ENCODE results near the gene DLG1.

Gene DLG1

DNA sequence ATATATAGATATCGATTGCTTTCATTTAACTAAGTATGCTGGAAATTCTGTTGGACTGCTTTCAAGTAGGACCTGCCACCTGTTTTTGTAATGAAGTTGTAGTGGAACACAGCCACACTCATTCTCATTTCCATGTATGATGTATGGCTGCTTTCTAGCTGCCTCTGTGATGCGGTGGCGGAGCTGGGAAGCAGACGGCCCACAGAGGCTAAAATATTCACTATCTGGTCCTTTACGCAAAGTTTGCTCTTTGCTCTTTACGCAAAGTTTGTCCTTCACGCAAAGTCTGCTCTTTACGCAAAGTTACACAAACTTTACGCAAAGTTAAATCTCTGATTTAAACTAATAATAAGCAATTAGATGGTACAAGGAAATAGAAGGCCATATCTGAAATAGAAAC is 91.5 kb downstream of the DLG1 start:
- DNase-seq = no peak

DNA sequence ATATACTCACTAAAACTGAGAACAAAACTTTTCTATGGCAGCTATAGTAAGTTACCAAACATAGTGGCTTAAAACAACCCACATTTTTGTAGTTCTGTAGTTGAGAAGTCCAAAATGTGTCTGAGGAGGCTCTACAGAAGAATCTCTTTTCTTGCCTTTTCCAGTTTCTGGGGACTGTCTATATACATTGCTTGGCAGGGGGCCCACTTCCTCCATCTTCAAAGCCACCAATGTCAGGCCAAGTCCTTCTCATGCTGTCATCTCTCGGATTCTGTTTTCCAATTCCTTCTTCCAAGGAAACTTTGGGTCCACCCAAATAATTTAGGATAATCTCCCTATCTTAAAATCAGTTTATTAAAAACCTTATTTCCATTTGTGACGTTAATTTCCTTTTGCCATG is 92.7 kb downstream of the DLG1 start:
- no peak for DNase-seq

DNA sequence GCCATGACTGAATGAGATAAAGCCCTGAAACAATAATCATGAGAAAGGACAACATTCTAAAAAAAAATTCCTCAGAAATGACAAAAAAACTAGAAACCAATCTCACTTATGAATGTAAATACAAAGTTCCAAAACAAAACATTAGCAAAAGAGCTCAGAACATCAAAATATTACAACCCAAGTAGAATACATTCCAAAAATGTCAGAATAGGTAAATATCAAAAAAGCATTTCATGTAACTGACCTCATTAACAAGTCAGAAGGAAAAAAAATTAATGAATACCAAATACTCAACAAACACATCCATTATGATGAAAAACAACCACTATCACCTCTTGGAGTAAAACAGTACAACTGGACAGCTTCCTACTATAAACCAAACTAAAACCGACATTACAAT is 93.1 kb downstream of the DLG1 start:
- no peak for DNase-seq

DNA sequence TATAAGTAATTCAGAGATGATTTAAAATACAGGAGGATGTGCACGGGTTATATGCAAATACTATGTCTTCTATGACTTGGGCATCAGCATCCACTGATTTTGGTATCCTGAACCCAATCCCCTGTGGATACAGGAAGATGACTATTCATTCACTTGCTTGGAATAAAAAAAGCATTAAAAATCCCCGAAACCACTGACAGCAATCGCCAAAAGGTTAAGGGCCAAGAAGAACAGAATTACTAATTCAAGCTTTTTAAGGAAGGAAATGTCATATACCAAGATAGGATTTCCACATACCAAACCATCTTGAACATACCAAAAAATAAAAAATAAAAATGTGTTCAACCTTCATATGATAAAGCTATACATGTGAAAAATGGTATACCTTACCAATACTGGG is 93.7 kb downstream of the DLG1 start:
- DNase-seq = peak; percentile 52

DNA sequence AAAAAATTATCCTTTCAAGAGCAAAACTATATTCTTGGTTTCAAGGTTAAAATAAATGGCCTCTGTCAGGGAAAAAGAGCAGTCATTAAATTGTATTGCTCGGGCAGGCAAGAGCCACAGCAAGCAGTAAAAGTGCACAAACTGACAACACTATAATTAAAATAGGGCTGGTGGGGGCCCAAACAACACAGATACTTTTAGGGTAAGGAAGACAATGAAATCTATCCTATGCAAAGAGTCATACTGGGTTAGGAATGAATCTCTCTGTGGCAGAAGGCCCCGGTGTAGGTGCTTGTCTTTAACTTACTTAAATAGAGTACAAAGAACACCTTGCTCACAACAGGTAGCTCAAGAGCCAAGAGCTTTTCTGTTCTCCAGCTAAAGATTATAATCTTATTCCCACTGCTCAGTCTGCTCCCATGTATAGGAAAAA is 94.7 kb downstream of the DLG1 start:
- no peak for DNase-seq

DNA sequence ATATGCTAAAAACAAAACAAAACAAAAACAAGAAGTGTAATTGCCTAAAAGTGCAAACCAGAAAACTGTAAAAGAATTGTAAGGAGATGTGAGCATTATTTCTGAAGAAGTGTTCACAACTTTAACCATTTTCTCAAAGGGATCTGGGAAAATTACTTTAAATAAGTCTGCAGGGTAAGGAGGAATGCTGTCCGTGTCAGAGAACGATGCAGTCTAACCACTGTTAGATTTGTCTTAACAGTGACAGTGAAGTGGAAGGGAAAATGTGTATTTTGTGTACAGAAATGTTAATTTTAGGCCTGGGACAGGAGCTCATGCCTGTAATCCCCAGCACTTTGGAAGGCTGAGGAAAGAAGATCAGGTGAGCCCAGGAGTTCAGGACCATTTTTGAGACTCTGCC is 95.7 kb downstream of the DLG1 start:
- DNase-seq = no peak

DNA sequence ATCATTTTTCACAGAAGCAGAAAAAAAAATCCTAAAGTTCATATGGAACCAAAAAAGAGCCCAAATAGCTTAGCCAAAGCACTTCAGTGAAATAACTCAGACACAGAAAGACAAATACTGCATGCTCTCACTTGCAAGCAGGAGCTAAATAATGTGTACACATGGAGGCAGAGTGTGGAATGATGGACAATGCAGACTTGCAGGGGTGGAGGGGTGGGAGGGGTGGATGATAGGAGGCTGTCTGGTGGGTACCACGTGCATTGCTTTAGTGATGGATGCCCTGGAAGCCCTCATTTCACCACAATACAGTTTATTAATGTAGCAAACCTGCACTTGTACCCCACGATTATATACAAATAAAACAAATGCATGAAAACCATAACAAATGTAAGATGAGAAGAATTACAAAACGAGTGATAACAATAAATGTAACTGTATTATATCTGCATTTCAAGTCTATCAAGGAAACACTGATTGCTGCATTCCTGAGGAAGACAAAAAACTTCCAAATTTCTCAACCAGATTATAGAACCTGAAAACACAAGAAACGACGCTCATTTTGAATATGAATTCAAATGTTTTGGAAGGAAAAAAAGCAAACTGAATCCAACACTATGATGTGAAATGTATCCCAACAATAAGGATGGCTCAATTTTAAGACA is 96.5 kb downstream of the DLG1 start:
- no peak for DNase-seq

DNA sequence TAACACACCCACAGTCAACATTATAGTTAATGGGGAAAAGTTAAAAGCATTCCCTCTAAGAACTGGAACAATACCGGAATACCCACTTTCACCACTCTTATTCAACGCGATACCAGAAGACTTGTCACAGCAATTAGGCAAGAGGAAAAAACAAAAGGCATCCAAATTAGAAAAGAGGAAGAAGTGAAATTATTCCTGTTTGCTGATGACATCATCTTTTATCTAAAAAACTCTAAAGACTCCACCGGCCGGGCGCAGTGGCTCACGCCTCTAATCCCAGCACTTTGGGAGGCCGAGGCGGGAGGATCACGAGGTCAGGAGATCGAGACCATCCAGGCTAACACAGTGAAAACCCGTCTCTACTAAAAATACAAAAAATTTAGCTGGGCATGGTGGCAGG is 97.6 kb downstream of the DLG1 start:
- peak; percentile 57 for DNase-seq

DNA sequence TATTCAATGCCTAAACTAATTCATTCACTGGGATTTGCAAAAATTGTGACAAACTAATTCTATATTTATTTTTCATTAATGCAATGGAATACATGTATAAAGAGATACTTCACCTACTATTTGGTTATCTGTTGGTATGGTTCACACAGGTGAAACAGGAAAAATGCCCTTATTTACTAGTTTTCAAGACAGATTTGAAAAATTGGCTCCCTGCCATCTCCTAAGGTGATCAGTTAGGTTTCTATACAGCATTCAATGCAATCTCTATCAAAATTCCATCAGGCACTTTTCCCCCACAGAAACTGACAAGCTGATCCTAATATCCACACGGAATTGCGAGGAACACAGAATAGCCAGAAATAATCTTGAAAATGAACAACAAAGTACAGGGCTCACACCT is 101.1 kb downstream of the DLG1 start:
- DNase-seq = no peak

DNA sequence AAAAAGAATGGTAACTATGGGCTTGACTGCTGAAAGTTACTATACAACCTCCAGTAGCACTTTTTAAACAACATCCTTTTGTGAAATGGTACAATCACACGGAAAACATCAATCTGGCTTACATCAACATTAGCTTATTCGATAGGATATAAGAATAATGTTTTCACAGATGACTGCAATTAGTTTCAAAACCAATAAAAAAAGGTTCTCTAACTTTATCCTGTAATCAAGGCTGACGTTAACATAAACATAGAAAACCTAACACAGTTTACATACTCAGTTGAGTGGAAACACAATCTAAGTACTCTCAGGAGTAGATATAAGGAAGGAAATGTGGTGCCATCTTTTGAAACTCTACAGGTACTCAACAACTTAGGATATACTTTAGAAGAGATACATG is 102.2 kb downstream of the DLG1 start:
- no peak for DNase-seq

DNA sequence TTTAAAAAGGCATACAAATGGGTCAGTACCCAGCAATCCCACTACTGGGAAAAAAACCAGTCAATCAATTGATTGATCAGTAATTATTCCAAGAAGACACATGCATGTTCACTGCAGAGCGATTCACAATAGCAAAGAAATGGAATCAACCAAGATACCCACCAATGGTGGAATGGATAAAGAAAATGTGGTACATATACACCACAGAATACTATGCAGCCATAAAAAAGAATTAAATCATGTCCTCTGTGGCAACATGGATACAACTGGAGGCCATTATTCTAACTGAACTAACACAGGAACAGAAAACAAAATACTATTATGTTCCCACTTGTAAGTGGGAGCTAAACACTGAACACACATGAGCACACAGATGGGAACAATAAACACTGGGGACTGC is 103.1 kb downstream of the DLG1 start:
- no peak for DNase-seq

DNA sequence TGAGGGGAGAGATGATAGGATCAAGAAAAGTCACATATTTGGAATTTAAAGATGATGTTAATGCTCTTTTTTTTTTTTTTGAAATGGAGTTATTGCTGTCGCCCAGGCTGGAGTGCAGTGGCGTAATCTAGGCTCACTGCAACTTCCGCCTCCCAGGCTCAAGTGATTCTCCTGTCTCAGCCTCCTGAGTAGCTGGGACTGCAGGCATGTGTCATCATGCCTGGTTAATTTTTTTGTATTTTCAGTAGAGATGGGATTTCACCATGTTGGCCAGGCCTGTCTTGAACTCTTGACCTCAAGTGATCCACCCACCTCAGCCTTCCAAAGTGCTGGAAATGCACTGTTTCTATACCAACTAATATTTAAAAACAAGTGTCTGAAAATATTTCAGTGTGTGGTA is 104.7 kb downstream of the DLG1 start:
- DNase-seq = peak; percentile 32

DNA sequence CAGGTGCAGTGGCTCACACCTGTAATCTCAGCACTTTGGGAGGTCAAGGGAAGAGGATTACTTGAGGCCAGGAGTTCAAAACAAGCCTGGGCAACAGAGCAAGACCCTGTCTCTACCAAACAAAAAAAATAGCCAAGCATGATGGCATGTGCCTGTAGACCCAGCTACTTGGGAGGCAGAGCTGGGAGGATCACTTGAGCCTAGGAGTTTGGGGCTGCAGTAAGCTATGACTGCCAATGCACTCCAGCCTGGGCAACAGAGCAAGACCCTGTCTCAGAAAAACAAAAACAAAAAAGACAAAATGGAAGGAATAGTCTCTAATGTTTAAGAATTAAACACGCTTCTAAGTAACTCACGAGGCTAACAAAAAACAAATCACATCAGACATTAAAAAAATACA is 106.5 kb downstream of the DLG1 start:
- no peak for DNase-seq

DNA sequence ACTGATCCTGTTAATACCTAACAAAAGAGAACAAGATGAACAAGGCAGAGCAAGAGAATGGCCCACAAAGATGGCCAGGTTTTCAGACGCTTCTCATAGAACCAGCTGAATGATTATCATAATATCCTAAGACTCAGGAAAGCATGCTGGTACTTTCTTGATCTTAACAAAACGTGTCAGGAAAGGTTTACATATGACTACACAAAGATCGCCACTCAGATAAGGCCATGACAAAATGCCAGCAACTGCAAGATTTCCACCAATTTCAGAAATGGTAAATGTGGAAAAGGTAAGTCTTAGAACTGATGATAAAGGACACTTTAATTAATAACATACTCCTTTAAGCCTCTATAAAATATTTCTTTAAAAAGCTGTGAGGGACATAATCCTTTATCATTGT is 108.8 kb downstream of the DLG1 start:
- DNase-seq = no peak

DNA sequence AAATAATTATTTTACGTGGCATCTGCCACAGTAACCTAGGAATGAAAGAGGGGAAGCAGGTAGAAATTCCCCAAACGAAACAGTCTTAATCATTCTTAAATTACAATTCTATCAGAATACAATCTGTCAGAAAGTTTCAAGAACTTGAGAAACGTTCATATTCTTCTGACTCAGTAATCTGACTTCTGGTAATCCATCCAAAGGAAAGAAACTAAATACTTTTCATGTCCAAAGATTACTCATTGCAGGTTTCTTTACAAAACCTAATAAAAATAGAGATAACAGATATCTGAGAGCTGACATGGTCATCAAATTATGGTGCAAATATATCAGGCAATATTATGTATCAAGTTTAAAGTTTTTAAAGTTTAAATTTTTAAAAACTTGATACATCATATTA is 109.4 kb downstream of the DLG1 start:
- no peak for DNase-seq

DNA sequence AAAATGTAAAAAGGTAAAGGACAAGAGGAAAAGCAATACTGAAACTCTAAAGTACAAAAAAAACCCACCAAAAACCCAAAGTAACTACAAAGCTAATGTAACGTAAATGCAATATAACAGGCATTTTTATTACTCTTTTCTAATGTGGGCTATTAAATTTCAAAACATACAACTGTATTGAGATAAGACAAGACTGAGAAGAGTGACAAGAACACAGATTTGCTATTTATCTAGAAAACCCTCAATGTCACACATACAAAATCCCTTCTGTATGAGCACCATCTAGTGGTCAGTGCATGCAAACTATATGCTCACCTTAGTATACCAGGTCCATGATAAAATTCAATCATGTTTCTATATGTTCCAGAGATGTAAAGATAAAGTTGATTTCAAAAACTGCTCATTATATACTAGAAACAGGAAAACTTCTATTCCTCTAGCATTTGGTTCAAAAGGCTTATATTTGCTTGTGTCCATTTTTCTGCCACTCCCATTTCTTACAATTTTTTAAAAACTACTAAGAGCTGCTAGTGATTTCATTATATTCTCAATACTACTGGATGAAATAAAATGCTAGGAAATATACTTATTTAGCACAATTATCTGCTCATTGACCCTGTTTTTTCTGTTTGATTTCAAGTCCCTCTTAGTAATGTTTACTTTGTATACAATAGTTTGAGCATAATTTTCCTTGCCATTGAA is 111.4 kb downstream of the DLG1 start:
- peak; percentile 77 for DNase-seq

DNA sequence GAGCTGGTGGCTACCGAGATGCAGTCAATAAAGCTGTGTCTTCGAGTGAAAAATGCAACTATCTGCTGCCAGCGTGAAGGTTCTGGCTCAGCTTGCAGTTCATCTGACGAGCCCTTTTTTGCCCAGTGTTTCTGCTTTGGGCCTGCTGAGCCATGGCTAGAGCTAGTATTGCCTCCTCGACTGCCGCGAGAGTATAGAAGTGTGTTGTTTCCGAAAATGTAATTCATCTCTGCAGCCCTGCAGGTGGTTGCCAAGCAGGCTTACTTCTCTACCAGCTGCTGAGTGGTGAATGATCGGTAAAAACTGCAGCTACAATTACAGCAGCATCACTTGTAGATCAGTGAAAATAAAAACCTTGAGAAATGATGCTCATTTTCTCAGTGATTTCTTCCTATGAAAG is 114.8 kb downstream of the DLG1 start:
- DNase-seq = no peak

DNA sequence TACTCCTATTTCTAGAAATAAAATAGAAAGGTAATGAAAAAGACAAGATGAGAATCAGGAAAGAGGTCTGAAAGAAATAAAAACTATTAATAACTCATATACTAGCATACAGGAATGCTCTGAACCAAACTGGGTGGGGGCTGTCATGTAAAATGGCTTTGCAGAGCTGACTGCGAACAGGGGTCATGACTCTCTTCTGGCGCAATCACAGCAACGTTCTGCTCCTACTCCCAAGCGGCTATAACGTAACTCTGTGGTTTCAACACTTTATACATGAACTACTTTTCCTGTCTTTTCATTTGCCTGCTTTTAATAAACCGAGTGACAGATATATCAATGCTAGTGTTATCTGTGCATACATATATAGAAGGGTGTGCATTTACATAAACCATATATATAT is 116.7 kb downstream of the DLG1 start:
- peak; percentile 84 for DNase-seq

DNA sequence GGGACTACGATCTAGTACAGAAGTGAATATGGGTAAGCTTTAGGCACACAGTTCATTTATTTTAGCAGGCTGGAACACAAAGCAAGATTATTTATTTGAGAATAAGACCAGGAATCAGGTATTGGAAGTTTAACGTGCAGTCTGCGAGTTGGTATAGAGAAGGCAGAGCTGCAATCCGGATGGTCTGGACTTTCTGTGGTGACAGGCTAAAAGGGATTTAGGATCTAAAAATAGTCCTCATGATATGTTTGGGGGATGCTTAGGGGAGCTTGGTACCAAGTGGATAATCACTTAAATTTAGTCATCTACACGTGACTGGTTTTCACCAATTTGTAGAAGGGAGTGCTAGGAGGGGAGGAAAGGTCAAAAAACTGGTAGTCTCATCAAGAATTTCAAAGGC is 119.4 kb downstream of the DLG1 start:
- no peak for DNase-seq

DNA sequence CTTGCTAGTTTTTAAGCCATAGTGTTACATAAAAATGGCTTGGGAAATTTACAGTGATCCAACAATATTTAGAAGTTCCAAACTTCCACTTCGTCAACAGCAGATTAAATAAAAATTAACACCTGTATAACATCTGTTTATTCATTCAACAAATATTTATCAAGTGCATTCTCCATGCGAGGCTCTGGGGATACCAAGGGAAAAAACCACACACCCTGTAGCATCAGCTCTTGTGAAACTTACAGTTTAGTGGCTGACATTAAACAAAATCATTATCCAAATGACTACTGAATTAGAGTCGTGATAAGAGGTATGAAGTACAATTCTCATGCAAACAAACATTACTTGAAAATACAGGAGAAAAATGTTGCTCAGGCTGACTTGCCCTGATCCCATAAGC is 122.9 kb downstream of the DLG1 start:
- no peak for DNase-seq

DNA sequence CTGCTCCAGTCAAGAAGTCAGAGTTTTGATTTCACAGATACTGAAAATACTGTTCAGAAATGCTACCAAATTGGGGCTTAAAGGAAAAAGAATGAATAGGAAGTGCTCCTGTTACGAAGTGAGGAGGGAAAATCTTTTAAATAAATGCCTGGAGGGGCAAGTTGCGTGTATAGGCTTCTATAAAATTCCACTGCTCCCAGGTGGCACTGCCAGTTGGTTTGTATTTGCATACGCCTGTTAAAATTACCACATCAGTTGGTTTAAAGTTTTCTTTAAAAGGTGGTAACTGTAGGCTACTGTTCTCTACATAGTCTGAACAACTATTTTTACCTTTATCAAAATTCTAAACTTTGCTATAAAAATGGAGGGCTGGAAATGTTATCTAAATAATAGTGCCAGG is 123.5 kb downstream of the DLG1 start:
- DNase-seq = no peak

DNA sequence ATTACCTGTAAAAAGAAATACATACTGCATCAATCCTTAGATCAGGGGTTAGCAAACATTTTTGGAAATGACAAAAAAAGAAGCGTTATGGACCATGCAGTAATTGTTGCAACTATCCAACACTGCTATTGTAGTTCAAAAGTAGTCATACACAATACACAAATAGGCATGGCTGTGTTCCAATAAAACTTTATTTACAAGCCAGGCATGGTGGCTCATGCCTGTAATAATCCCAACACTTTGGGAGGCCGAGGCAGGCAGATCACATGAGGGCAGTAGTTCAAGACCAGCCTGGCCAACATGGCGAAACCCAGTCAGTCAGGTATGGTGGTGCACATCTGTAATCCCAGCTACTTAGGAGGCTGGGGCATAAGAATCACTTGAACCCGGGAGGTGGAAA is 124.8 kb downstream of the DLG1 start:
- no peak for DNase-seq

DNA sequence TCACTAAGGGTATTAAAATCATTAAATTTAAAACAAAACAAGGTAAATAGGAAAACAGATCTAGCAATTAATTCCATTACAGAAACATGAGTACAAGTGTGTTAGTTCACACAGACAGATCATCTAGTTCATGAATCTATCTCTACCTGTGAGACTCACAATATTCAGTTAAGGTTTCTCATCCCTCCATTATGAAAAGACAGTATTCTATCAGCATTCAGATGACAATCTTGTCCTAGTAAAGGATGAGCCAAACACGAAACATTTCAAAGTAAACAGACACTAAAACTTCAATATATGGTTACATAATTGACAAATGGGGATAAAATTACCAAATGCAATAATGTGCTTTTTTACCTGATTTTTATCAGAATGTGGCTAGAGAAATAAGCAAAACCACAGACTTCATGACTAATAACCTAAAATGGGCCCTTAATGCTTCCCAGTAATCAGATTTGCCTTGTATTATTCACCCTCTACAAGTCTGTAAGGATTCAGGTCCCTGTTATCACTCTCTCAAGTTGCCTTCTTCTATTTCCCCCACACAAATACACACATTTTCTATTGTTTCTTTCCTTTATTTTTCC is 126.8 kb downstream of the DLG1 start:
- no peak for DNase-seq

DNA sequence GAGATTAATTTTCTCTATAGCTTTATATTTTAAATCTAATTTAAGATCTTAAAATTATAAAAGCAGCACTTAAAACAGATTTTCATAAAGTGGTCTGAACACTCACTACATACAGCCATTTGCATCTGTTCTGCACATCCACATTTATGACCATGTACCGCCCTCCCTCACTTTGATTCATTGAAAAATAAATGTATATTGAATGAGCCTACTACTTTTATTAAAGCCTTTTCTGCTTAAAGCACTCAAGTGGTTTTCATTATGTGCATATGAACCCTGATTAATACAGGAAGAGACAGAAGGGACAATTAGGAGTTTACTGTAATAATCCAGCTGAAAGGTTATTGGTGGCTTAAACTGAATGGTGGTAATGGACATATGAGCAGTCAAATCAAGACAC is 129.4 kb downstream of the DLG1 start:
- no peak for DNase-seq

DNA sequence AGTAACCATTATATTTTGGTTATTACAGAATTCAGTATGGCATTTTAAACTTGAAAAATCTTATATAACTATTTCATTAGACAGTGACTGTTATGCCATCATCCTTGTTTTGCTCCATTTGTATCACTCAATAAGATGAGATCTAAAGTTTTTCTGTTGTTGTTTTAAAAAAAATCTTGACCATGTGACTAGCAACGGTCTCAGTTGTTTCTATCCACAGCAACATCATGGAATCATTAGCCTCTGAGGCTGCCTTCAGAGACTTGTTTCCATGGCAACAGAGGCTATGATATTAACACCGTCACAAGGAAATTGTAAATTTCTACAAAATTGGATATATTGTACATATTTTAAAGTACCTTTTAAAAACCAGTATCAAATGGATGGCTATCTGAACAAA is 129.8 kb downstream of the DLG1 start:
- DNase-seq = no peak
